ENCODE results near the gene MKNK1.

- TF ChIP-seq POLR2A (IDR thresholded peaks at IDR 0.05; ENCODE audit: low read length) (no peak), GATA1 (IDR thresholded peaks at IDR 0.05; ENCODE audit: low read depth, low read length) (no peak)
Measured at GRCh38 chr1:46576596-46576995, 27.5 kb downstream of the MKNK1 start.
